ENCODE data around the gene EPB41L4B. TPM values are rescaled to one million over a fixed set of nuclear protein-coding genes. Genes with fewer than 3 reads are reported as not detected.

EPB41L4B gene
- total and polyA plus RNA-seq, 2 donors from 2014 or later = 6.5 to 7.7 TPM

GRCh38 chr9:109269839-109270238 is 51.0 kb downstream of the EPB41L4B start:
- H3K9me3 ChIP-seq (ENCODE audit: control insufficient read depth in 2 of 3, insufficient read depth in 1 of 3, low read length in 3 of 3) = no peaks in the 10 kb centered on the region
- DNase-seq = no peak
- no peaks in the 10 kb centered on the region for H3K27me3 ChIP-seq (ENCODE audit: control insufficient read depth, insufficient read depth, low read length)
- no peak for FAIRE-seq
- H3K4me3 ChIP-seq (ENCODE audit: low read length in 3 of 3) = no peak overlapping the region
- H3K36me3 ChIP-seq (ENCODE audit: control insufficient read depth in 2 of 3, insufficient read depth in 3 of 3, low read length in 3 of 3) = no peaks in the 10 kb centered on the region
- TF ChIP-seq CTCF (IDR thresholded peaks at IDR 0.05; ENCODE audit: borderline replicate concordance, extremely low read depth, insufficient read depth) = no peak
- intact Hi-C loops (cut with DNase I) = no loop called here
- no peak overlapping the region for H3K27ac ChIP-seq (ENCODE audit: low read depth in 2 of 2, low read length in 2 of 2)
- no peak overlapping the region for H3K9ac ChIP-seq (ENCODE audit: low read length in 3 of 3)
- no peaks in the 10 kb centered on the region for H3K4me1 ChIP-seq (ENCODE audit: control insufficient read depth in 2 of 3, insufficient read depth in 2 of 3, low read depth in 1 of 3, low read length in 3 of 3)

- no peaks in the 10 kb centered on the region for H3K27me3 ChIP-seq (ENCODE audit: control insufficient read depth, insufficient read depth, low read length)
- no peak for FAIRE-seq
- no peaks in the 10 kb centered on the region for H3K9me3 ChIP-seq (ENCODE audit: control insufficient read depth in 2 of 3, insufficient read depth in 1 of 3, low read length in 3 of 3)
- no peak for DNase-seq
- H3K4me3 ChIP-seq (ENCODE audit: low read length in 3 of 3) = no peak overlapping the region
- H3K27ac ChIP-seq (ENCODE audit: low read depth in 2 of 2, low read length in 2 of 2) = no peak overlapping the region
- intact Hi-C loops (cut with DNase I) = no loop called here
- no peak for TF ChIP-seq CTCF (IDR thresholded peaks at IDR 0.05; ENCODE audit: borderline replicate concordance, extremely low read depth, insufficient read depth)
- H3K9ac ChIP-seq (ENCODE audit: low read length in 3 of 3) = no peak overlapping the region
- no peaks in the 10 kb centered on the region for H3K36me3 ChIP-seq (ENCODE audit: control insufficient read depth in 2 of 3, insufficient read depth in 3 of 3, low read length in 3 of 3)
- no peaks in the 10 kb centered on the region for H3K4me1 ChIP-seq (ENCODE audit: control insufficient read depth in 2 of 3, insufficient read depth in 2 of 3, low read depth in 1 of 3, low read length in 3 of 3)
Measured at GRCh38 chr9:109269081-109269480, 51.8 kb downstream of the EPB41L4B start.

GRCh38 chr9:109267555-109267954 is 53.3 kb downstream of the EPB41L4B start:
- no peaks in the 10 kb centered on the region for H3K36me3 ChIP-seq (ENCODE audit: control insufficient read depth in 2 of 3, insufficient read depth in 3 of 3, low read length in 3 of 3)
- no peaks in the 10 kb centered on the region for H3K27me3 ChIP-seq (ENCODE audit: control insufficient read depth, insufficient read depth, low read length)
- H3K4me1 ChIP-seq (ENCODE audit: control insufficient read depth in 2 of 3, insufficient read depth in 2 of 3, low read depth in 1 of 3, low read length in 3 of 3) = no peaks in the 10 kb centered on the region
- no peak overlapping the region for H3K9ac ChIP-seq (ENCODE audit: low read length in 3 of 3)
- no peak overlapping the region for H3K27ac ChIP-seq (ENCODE audit: low read depth in 2 of 2, low read length in 2 of 2)
- no peak for FAIRE-seq
- no peaks in the 10 kb centered on the region for H3K9me3 ChIP-seq (ENCODE audit: control insufficient read depth in 2 of 3, insufficient read depth in 1 of 3, low read length in 3 of 3)
- intact Hi-C loops (cut with DNase I) = no loop called here
- DNase-seq = no peak
- TF ChIP-seq CTCF (IDR thresholded peaks at IDR 0.05; ENCODE audit: borderline replicate concordance, extremely low read depth, insufficient read depth) = no peak
- H3K4me3 ChIP-seq (ENCODE audit: low read length in 3 of 3) = no peak overlapping the region

All from kidney (tissue), 14 donors.